Measurements from ENCODE around the gene KCNC1.

DNA sequence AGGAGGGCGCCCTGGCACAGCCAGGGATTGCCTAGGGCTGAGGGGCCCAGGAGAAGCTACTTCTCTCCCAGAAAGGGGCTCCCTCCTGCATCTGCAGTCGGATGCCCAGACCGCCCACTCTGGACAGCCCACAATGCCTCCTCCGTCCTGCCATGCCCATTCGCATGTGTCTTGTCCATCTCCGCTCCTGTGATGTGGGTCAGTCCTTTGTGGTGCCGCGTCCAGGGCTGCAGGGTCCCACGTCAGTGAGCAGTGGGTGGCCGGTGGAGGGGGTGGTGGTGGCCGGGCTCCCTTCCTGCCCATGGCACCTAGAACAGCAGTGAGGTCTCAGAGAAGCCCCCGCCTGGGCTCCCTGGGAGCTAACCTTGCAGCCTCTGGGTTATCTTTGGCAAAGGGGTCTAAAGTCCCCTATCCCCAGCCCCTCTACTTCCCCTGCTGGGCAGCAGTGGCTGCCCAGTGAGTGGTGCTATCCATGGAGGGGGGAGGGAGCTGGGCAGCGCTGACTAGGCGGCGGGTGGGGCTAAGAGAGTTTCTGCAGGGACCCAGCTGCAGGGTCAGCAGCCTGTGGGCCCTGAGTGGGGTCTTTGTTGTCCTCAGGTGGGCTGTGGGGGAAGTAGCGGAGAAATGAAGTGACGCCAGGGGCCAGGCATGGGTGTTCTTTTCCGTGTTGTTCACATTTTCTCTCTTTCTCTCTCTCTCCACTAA, 41.1 kb downstream of the KCNC1 start:
- TF ChIP-seq TP53 (CRISPR knock-in tag; IDR thresholded peaks at IDR 0.05) (no peak), SP1 (CRISPR knock-in tag; conservative IDR thresholded peaks at IDR 0.05) (no peak), ZNF138 (CRISPR knock-in tag; conservative IDR thresholded peaks at IDR 0.05) (no peak)
- TF ChIP-seq, protein P1, sequence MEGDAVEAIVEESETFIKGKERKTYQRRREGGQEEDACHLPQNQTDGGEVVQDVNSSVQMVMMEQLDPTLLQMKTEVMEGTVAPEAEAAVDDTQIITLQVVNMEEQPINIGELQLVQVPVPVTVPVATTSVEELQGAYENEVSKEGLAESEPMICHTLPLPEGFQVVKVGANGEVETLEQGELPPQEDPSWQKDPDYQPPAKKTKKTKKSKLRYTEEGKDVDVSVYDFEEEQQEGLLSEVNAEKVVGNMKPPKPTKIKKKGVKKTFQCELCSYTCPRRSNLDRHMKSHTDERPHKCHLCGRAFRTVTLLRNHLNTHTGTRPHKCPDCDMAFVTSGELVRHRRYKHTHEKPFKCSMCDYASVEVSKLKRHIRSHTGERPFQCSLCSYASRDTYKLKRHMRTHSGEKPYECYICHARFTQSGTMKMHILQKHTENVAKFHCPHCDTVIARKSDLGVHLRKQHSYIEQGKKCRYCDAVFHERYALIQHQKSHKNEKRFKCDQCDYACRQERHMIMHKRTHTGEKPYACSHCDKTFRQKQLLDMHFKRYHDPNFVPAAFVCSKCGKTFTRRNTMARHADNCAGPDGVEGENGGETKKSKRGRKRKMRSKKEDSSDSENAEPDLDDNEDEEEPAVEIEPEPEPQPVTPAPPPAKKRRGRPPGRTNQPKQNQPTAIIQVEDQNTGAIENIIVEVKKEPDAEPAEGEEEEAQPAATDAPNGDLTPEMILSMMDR (IDR thresholded peaks at IDR 0.05): no peak
- TF ChIP-seq, protein P2, sequence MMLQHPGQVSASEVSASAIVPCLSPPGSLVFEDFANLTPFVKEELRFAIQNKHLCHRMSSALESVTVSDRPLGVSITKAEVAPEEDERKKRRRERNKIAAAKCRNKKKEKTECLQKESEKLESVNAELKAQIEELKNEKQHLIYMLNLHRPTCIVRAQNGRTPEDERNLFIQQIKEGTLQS (CRISPR knock-in tag; conservative IDR thresholded peaks at IDR 0.05): no peak
